HepG2 (cell line): ENCODE results near the gene VAV2. TPM values are rescaled to one million over a fixed set of nuclear protein-coding genes. Genes with fewer than 3 reads are reported as not detected.

ENCODE experiments used
- ARID4A ChIP-seq: sonication (generic); formaldehyde crosslinking; IDR thresholded peaks from 2 replicates; pipeline ENCODE4 v1.5.0; 2020; ENCODE audit warnings: mild to moderate bottlenecking, missing genetic modification reagents, borderline replicate concordance
- CAMTA2 ChIP-seq: sonication (generic); formaldehyde crosslinking; IDR thresholded peaks from 2 replicates; pipeline ENCODE4 v1.4.0; 2020; ENCODE audit warnings: mild to moderate bottlenecking, missing genetic modification reagents, borderline replicate concordance
- GLMP ChIP-seq: sonication (generic); formaldehyde crosslinking; IDR thresholded peaks from 2 replicates; pipeline ENCODE4 v1.9.0; 2021; ENCODE audit warnings: missing genetic modification reagents, mild to moderate bottlenecking, borderline replicate concordance
- HBP1 ChIP-seq: IDR thresholded peaks from 2 replicates; pipeline ENCODE4 v1.6.1; 2016; ENCODE audit warnings: low read depth, control low read depth
- HNRNPL ChIP-seq: fragments of 200-400 bp; formaldehyde crosslinking; IDR thresholded peaks from 2 replicates; pipeline ENCODE4 v1.6.1; 2017; ENCODE audit warnings: mild to moderate bottlenecking, low read depth, low read length
- KDM5A ChIP-seq: fragments of 200-600 bp; sonication (generic); IDR thresholded peaks from 2 replicates; pipeline ENCODE4 v1.7.0; 2018; ENCODE audit warnings: antibody characterized with exemption, mild to moderate bottlenecking, low read length, borderline replicate concordance
- MYNN ChIP-seq: sonication (generic); formaldehyde crosslinking; IDR thresholded peaks from 2 replicates; pipeline ENCODE4 v1.4.0; 2020; ENCODE audit warnings: mild to moderate bottlenecking, low read depth, missing genetic modification reagents
- NFE2L1 ChIP-seq: sonication (generic); formaldehyde crosslinking; IDR thresholded peaks from 2 replicates; pipeline ENCODE4 v1.4.0; 2020; ENCODE audit warnings: missing genetic modification reagents, mild to moderate bottlenecking, borderline replicate concordance
- RAD51 ChIP-seq: fragments of 450-650 bp; IDR thresholded peaks from 2 replicates; pipeline ENCODE4 v1.6.1; 2016; ENCODE audit warnings: borderline replicate concordance
- SCMH1 ChIP-seq: sonication (generic); formaldehyde crosslinking; IDR thresholded peaks from 2 replicates; pipeline ENCODE4 v1.9.0; 2021; ENCODE audit warnings: missing genetic modification reagents, mild to moderate bottlenecking, borderline replicate concordance
- ZFAT ChIP-seq: sonication (generic); formaldehyde crosslinking; conservative IDR thresholded peaks from 2 replicates; pipeline ENCODE4 v1.8.1; 2023; ENCODE audit warnings: missing genetic modification reagents, inconsistent platforms
- ZNF180 ChIP-seq: sonication (generic); formaldehyde crosslinking; IDR thresholded peaks from 2 replicates; pipeline ENCODE4 v1.4.0; 2020; ENCODE audit warnings: low read depth, missing genetic modification reagents, borderline replicate concordance
- ZNF496 ChIP-seq: sonication (generic); formaldehyde crosslinking; IDR thresholded peaks from 2 replicates; pipeline ENCODE4 v1.8.1; 2023; ENCODE audit warnings: mild to moderate bottlenecking, moderate library complexity, missing genetic modification reagents; ENCODE audit not compliant: insufficient replicate concordance
- ZNF557 ChIP-seq: sonication (generic); formaldehyde crosslinking; IDR thresholded peaks from 2 replicates; pipeline ENCODE4 v1.4.0; 2020; ENCODE audit warnings: missing genetic modification reagents
- ZNF589 ChIP-seq: sonication (generic); formaldehyde crosslinking; conservative IDR thresholded peaks from 2 replicates; pipeline ENCODE4 v1.8.0; 2022; ENCODE audit warnings: mild to moderate bottlenecking, moderate library complexity, missing genetic modification reagents
- polyA plus RNA-seq, 8 experiments: library from polyadenylated mRNA; depleted of rRNA in 3 of 8; stranded (reverse) in 7 of 8; unstranded in 1 of 8; fragments of >200 nt; fragmentation: Illumina TruSeq in 4 of 8; extraction: Trizol in 4 of 8; gene quantifications; 2 replicates each; pipeline versions ENCODE4 v1.2.1 to v1.2.3, GENCODE V29; 2011 to 2016; ENCODE audit warnings: low read depth in 4 of 8, missing spikeins in 1 of 8, mixed read lengths in 1 of 8; ENCODE audit not compliant: insufficient read depth in 1 of 8
- total RNA-seq, 5 experiments: library from RNA; depleted of rRNA; stranded (reverse); fragments of >200 nt; fragmentation: Illumina TruSeq; extraction: Trizol; gene quantifications; 2 replicates each; pipeline ENCODE4 v1.2.3, GENCODE V29; 2016; ENCODE audit warnings: low read depth in 1 of 5
- TF ChIP-seq, protein P1 (sequence below): sonication (generic); formaldehyde crosslinking; IDR thresholded peaks from 2 replicates; pipeline ENCODE4 v1.4.0; 2020; ENCODE audit warnings: mild to moderate bottlenecking, missing genetic modification reagents
- TF ChIP-seq, protein P2 (sequence below): sonication (generic); formaldehyde crosslinking; IDR thresholded peaks from 2 replicates; pipeline ENCODE4 v1.5.0; 2020; ENCODE audit warnings: missing genetic modification reagents
- TF ChIP-seq, protein P3 (sequence below): conservative IDR thresholded peaks from 2 replicates; pipeline ENCODE4 v1.6.1; 2018; ENCODE audit warnings: missing genetic modification reagents

The VAV2 gene
- total and polyA plus RNA-seq, 2 of the 13 experiments (the other 11 are each of a cell fraction or from before 2014, with no cell fraction given) = 22.5 to 22.9 TPM

GRCh38 chr9:133914442-133915342, 77.4 kb downstream of the VAV2 start (continued):
- TF ChIP-seq ZNF589 (no peak), NFE2L1 (CRISPR knock-in tag) (no peak), HNRNPL (peak; percentile 64; the same call in 1 of the 2 replicates), CAMTA2 (CRISPR knock-in tag) (no peak), RAD51 (peak; percentile 65; the same call in 1 of the 2 replicates), SCMH1 (CRISPR knock-in tag) (no peak), MYNN (CRISPR knock-in tag) (no peak), ZNF557 (CRISPR knock-in tag) (no peak), GLMP (CRISPR knock-in tag) (no peak), ZNF496 (CRISPR knock-in tag) (no peak), ZFAT (CRISPR knock-in tag) (no peak), HBP1 (peak; percentile 70; the same call in 1 of the 2 replicates), KDM5A (no peak), ARID4A (CRISPR knock-in tag) (peak; percentile 58; the same call in 1 of the 2 replicates), ZNF180 (no peak)
- TF ChIP-seq, protein P1, sequence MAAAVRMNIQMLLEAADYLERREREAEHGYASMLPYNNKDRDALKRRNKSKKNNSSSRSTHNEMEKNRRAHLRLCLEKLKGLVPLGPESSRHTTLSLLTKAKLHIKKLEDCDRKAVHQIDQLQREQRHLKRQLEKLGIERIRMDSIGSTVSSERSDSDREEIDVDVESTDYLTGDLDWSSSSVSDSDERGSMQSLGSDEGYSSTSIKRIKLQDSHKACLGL (CRISPR knock-in tag) = no peak
- TF ChIP-seq, protein P2, sequence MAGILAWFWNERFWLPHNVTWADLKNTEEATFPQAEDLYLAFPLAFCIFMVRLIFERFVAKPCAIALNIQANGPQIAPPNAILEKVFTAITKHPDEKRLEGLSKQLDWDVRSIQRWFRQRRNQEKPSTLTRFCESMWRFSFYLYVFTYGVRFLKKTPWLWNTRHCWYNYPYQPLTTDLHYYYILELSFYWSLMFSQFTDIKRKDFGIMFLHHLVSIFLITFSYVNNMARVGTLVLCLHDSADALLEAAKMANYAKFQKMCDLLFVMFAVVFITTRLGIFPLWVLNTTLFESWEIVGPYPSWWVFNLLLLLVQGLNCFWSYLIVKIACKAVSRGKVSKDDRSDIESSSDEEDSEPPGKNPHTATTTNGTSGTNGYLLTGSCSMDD (CRISPR knock-in tag) = no peak
- TF ChIP-seq, protein P3, sequence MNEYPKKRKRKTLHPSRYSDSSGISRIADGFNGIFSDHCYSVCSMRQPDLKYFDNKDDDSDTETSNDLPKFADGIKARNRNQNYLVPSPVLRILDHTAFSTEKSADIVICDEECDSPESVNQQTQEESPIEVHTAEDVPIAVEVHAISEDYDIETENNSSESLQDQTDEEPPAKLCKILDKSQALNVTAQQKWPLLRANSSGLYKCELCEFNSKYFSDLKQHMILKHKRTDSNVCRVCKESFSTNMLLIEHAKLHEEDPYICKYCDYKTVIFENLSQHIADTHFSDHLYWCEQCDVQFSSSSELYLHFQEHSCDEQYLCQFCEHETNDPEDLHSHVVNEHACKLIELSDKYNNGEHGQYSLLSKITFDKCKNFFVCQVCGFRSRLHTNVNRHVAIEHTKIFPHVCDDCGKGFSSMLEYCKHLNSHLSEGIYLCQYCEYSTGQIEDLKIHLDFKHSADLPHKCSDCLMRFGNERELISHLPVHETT (CRISPR knock-in tag) = no peak
